ENCODE measurements around the gene RASIP1.

The RASIP1 gene

DNA sequence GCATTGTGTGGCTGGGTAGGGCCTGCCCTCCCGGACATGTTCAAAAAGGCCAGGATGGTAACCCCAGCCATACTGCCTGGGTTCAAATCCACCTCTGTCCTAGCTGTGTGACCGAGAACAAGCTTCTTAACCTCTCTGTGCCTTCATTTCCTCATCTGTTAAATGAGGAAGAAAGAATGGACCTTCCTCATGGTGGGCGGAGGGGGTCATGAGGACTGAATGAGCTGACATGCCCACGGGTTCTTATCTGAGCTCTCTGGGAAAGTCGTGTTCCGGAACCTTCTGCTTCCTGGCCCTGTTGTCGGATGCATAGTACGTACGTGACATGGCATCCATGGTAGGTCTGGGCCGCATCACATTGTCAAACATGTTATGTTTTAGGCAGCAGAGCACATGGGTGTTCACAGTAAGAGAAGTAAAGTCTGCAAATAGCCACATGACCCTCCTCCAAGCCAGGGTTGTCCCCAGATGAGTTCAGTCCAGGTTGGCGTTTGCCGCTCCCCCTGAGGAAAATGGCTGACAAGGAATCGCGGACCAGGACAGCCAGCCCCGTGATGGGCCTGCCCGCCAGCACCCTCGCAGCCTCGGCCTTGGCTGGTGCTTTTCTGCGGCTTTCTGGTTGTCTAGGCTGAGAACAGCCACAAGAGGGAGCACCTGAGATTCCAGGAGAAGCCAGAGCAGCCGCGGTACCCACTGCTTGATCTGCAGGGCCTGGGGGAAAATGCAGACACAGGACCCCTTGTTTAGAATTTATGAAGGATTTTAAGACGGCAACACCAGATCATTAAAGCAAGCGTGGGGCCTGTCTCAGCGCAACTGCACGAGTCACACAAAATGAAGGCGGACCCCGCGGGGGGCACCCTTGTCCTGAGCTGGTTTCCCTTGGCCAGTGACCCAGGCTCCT is 65.2 kb downstream of the RASIP1 start:
- DNase-seq (ENCODE audit: low read depth in 2 of 3, low spot score in 1 of 3): peak; percentile 63 to 82 (median 69)

DNA sequence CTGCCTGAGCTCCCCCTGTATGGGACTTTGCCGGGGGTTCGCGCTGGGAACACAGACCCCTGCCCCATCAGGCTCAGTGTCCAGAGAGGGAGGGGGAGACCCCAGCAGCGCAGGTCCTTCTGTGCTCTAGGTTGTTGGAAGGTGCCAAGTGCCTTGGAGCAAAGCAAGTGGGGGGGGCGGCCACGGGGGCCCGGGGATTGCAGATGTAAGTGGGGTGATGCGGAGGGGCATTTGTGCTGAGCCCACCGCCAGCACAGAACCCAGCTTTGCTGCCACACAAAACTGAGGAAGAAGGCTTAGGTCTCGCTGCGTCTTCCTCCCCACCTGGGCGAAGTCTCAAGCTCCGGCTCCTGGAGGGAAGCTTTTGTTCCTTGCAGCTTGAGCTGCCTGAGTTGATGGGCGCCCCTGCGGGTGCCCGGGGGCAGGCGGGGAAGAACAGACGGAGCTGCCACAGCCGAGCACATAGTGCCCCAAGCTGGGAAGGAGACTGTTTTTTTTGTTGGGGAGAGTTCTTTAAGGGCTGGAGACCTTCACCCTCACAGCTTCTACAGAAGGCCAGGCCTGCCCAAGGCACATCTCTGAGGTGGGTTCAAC is 66.1 kb downstream of the RASIP1 start:
- no peak for DNase-seq (ENCODE audit: low read depth in 2 of 3, low spot score in 1 of 3)

DNA sequence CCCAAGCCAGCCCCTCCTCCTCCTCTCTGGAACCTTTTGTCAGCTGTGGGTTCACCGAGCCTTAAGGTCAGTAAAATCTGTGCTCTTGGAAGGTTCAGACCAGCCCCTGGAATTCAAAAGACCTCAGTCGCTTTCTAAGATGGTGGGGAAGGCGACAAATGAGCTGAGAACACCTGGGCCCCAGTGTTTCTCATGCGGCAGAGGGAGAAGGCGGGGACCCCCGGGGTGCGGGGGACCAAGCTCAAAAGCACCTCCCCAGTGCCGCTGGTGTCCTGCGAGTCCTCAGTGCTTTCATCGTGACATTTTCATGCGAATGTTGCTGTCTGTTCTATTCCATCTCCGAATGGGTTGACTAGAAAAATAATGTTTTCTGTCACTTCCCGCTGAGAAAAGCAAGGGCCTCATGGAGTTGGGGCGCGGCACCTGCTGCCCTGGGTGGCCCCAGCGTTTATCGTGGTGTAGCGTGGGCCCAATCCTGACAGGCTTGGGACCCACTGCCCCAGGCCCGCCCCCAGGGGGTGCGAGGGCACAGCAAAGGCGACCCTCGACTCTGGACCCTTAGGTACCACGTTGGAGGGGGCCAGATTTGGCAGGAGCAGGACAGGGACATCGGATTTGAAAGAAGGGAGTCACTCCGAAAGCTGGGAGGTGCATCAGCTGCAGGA is 66.8 kb downstream of the RASIP1 start:
- no peak for DNase-seq (ENCODE audit: low read depth in 2 of 3, low spot score in 1 of 3)

DNA sequence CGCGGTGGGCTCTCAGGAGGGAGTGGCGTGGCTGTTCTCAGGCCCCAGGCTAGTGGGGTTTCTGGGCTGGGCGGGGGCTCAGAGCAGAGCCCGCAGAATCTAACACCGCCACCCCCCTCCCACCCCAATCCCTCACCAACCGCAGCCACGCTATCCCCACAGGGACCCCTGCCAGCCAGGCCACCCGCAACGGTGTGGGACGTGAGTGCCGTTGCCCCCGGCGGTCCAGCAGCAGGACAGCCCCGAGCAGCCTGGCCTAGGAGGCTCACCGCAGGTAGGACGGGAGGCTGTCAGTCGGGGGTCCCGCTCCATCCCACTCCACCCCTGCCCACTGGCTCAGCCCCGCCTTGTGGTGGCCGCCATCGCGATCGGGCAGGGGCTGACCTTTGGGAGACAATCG is 67.4 kb downstream of the RASIP1 start, which contains the start of gene NTN5:
Gene NTN5, minus strand, starts transcription at position 24 of the 400 bp plus-strand sequence. CDS start 2,031 bp downstream, outside the sequence.
- DNase-seq (ENCODE audit: low read depth in 2 of 3, low spot score in 1 of 3): no peak

DNA sequence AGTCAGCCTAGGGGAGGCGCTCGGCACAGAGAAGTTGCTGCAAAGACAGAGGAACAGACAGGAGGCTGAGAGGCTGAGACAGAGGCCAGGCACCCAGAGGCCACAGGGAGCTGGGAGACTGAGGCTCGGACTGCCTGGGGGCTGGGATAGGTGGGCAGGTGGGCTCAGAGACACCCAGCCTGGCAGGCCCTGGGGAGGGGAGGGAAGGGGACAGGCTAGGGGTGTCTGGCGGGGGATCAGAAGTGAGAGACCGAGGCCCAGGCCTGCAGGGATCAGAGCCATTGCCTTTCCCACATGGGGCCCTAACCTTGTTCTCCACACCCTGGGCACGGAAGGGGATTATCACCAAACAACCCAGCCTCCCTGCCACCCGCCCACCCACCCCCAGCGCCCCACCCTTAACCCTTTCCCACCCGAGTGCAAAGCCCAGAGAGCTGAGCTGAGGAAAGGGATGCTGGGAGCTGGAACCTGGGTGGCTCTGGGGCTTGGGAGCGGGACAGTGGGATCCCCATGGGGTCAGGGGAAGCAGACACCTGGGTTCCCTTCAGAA is 68.9 kb downstream of the RASIP1 start:
- no peak for DNase-seq (ENCODE audit: low read depth in 2 of 3, low spot score in 1 of 3)

DNA sequence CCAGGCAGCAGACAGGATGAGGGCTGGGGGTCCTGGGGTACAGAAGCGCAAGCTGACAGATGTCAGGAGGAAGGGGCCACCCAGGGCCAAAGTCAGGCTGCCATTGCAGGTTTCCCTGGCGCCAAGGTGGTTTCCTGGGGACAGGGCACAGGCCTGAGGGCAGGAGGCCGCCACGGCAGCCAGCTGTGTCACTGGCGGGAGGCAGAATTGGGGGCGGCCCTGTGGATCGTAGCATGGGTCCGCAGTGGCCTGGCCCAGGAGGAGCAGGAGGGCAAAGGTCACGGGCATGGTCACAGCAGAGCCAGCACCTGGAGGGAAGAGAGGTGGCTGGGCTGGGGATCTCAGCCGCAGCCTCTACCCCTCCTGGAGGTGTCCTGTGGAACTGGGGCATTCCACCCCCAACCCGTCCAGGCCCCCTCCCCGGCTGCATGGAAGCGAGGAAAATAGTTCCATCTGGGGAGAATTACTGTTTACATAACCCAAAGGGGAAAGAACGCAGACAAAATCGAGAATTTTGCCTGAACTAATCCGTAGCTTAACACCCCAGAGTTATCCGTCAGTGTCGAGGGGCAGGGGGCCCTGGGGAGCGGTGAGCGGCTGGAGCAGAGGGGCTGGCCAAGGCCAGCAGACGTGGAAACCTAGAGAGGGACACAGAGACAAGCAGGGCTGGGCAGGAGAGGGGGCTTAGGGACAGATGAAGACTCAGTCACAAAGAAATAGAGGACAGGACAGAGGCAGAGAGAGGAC is 69.5 kb downstream of the RASIP1 start:
- no peak for DNase-seq (ENCODE audit: low read depth in 2 of 3, low spot score in 1 of 3)
